IPS-NIHi11 (cell line): ENCODE data around the gene SEMA4D.

Source experiments
- DNase-seq: peaks from one replicate; pipeline ENCODE4 v3.0.0; 2012; ENCODE audit warnings: mixed read lengths, low spot score

SEMA4D gene

GRCh38 chr9:89428901-89429890, 68.7 kb downstream of the SEMA4D start:
- DNase-seq: peak; percentile 51

- DNase-seq: no peak
These were observed 69.6 kb downstream of the SEMA4D start for GRCh38 chr9:89428222-89428761.

GRCh38 chr9:89427621-89428221, 70.2 kb downstream of the SEMA4D start:
- no peak for DNase-seq

GRCh38 chr9:89426384-89426961, 71.4 kb downstream of the SEMA4D start:
- DNase-seq: no peak

- DNase-seq: no peak
These were observed 72.0 kb downstream of the SEMA4D start for GRCh38 chr9:89425921-89426383.

- DNase-seq: no peak
These were observed 72.7 kb downstream of the SEMA4D start for GRCh38 chr9:89425024-89425805.

GRCh38 chr9:89422151-89422975, 75.5 kb downstream of the SEMA4D start:
- DNase-seq: no peak

GRCh38 chr9:89421595-89421994, 76.3 kb downstream of the SEMA4D start:
- no peak for DNase-seq

- DNase-seq: no peak
These were observed 77.3 kb downstream of the SEMA4D start for GRCh38 chr9:89420397-89421178.

- DNase-seq: no peak
These were observed 77.9 kb downstream of the SEMA4D start for GRCh38 chr9:89419978-89420394.

- no peak for DNase-seq
These were observed 78.9 kb downstream of the SEMA4D start for GRCh38 chr9:89418882-89419640.

GRCh38 chr9:89418474-89418845, 79.5 kb downstream of the SEMA4D start:
- DNase-seq: no peak

- no peak for DNase-seq
These were observed 80.0 kb downstream of the SEMA4D start for GRCh38 chr9:89417832-89418473.

- DNase-seq: no peak
These were observed 83.1 kb downstream of the SEMA4D start for GRCh38 chr9:89414670-89415324.

GRCh38 chr9:89413963-89414638, 83.8 kb downstream of the SEMA4D start:
- no peak for DNase-seq

GRCh38 chr9:89412951-89413350, 85.0 kb downstream of the SEMA4D start:
- no peak for DNase-seq

GRCh38 chr9:89412541-89412940, 85.4 kb downstream of the SEMA4D start:
- DNase-seq: no peak

GRCh38 chr9:89411759-89412158, 86.2 kb downstream of the SEMA4D start:
- DNase-seq: no peak
